Dedifferentiated amniotic fluid mesenchymal stem cell (primary cell): ENCODE results near the gene CACNA1B.
"Not testable (repeated sequence)": the region's sequence is repeated elsewhere in the genome, so short reads cannot be mapped to it uniquely, and the experiment has no call there.

ENCODE experiments used
- DNase-seq: peaks from one replicate; pipeline ENCODE4 v3.0.0-alpha.2; 2016; ENCODE audit errors: extremely low spot score

The CACNA1B gene

GRCh38 chr9:138117101-138117750 lies 239.6 kb downstream of the CACNA1B start:
- no peak for DNase-seq

- no peak for DNase-seq
Observed at GRCh38 chr9:138117836-138118235, 240.3 kb downstream of the CACNA1B start.

GRCh38 chr9:138118601-138119071 lies 241.1 kb downstream of the CACNA1B start:
- DNase-seq = no peak

GRCh38 chr9:138119202-138120027 lies 241.8 kb downstream of the CACNA1B start:
- no peak for DNase-seq

GRCh38 chr9:138120072-138120471 lies 242.5 kb downstream of the CACNA1B start:
- DNase-seq = no peak

GRCh38 chr9:138120511-138121437 lies 243.2 kb downstream of the CACNA1B start:
- no peak for DNase-seq

GRCh38 chr9:138121438-138122050 lies 244.0 kb downstream of the CACNA1B start:
- DNase-seq = no peak

- DNase-seq = no peak
Observed at GRCh38 chr9:138122201-138122600, 244.6 kb downstream of the CACNA1B start.

GRCh38 chr9:138122676-138123075 lies 245.1 kb downstream of the CACNA1B start:
- no peak for DNase-seq

GRCh38 chr9:138123086-138123485 lies 245.5 kb downstream of the CACNA1B start:
- no peak for DNase-seq

GRCh38 chr9:138126090-138126857 lies 248.7 kb downstream of the CACNA1B start:
- DNase-seq = not testable (repeated sequence)

GRCh38 chr9:138126858-138127584 lies 249.4 kb downstream of the CACNA1B start:
- DNase-seq = not testable (repeated sequence)

GRCh38 chr9:138128027-138128426 lies 250.4 kb downstream of the CACNA1B start:
- not testable (repeated sequence) for DNase-seq

- not testable (repeated sequence) for DNase-seq
Observed at GRCh38 chr9:138129318-138129717, 251.7 kb downstream of the CACNA1B start.

GRCh38 chr9:138132946-138133705 lies 255.5 kb downstream of the CACNA1B start:
- DNase-seq = not testable (repeated sequence)

- not testable (repeated sequence) for DNase-seq
Observed at GRCh38 chr9:138134581-138134980, 257.0 kb downstream of the CACNA1B start.

GRCh38 chr9:138139096-138139495 lies 261.5 kb downstream of the CACNA1B start:
- not testable (repeated sequence) for DNase-seq

- not testable (repeated sequence) for DNase-seq
Observed at GRCh38 chr9:138140980-138141379, 263.4 kb downstream of the CACNA1B start.
